Vagina (tissue), 2 donors: ENCODE results near the gene MCHR2. TPM values are rescaled to one million over a fixed set of nuclear protein-coding genes. Genes with fewer than 3 reads are reported as not detected.

Source experiments
- DNase-seq, 2 donors: peaks; one replicate each; pipeline ENCODE4 v3.0.0-alpha.2; 2017; ENCODE audit errors: extremely low spot score in 2 of 2
- H3K27ac ChIP-seq: fragments of 200-600 bp; sonication (generic); one replicate; pipeline ENCODE4 v1.5.1; 2019
- H3K27me3 ChIP-seq: fragments of 200-600 bp; sonication (generic); one replicate; pipeline ENCODE4 v1.5.1; 2019
- H3K36me3 ChIP-seq, 2 donors: fragments of 200-600 bp; sonication (generic); one replicate each; pipeline ENCODE4 v1.5.1; 2017 to 2019
- H3K4me1 ChIP-seq: fragments of 200-600 bp; sonication (generic); one replicate; pipeline ENCODE4 v1.5.1; 2019
- H3K4me3 ChIP-seq, 2 donors: fragments of 200-600 bp; sonication (generic); 1 replicate in 1 of 2; 2 replicates in 1 of 2; pipeline ENCODE4 v1.5.1; 2016 to 2019
- H3K9me3 ChIP-seq: fragments of 200-600 bp; sonication (generic); one replicate; pipeline ENCODE4 v1.5.1; 2019
- CTCF ChIP-seq, 3 experiments: fragments of 450-650 bp in 2 of 3; fragments of 200-600 bp in 1 of 3; sonication (generic) in 1 of 3; IDR thresholded peaks; one replicate each; pipeline ENCODE4 v1.5.1; 2017 to 2019; ENCODE audit warnings: antibody characterized with exemption in 3 of 3, mild to moderate bottlenecking in 2 of 3, moderate library complexity in 2 of 3
- POLR2A ChIP-seq, 2 donors: fragments of 450-650 bp; IDR thresholded peaks; one replicate each; pipeline ENCODE4 v1.6.1; 2017; ENCODE audit warnings: antibody characterized with exemption in 2 of 2, mild to moderate bottlenecking in 2 of 2, moderate library complexity in 2 of 2
- POLR2AphosphoS5 ChIP-seq, 2 donors: sonication (generic); formaldehyde crosslinking; IDR thresholded peaks; one replicate each; pipeline ENCODE4 v1.9.0; 2017; ENCODE audit warnings: antibody characterized with exemption in 2 of 2, mild to moderate bottlenecking in 2 of 2, low read depth in 1 of 2; ENCODE audit not compliant: insufficient read depth in 1 of 2
- intact Hi-C: fragments of 100-400 bp; cut with DNase I; formaldehyde crosslinking; loops from one replicate; pipeline ENCODE4 v1.15.1; 2023
- total RNA-seq: library from RNA; depleted of rRNA; stranded (reverse); fragments of >200 nt; gene quantifications from one replicate; pipeline ENCODE4 v1.2.3, GENCODE V29; 2016

Gene MCHR2
- total RNA-seq, 1 donor from 2014 or later = not detected

- TF ChIP-seq CTCF (IDR thresholded peaks at IDR 0.05) (no peak), POLR2A (IDR thresholded peaks at IDR 0.05) (no peak), POLR2AphosphoS5 (IDR thresholded peaks at IDR 0.05; ENCODE audit: insufficient read depth in 1 of 2, low read depth in 1 of 2) (no peak)
- peaks cover 8% of the 10 kb centered on the region for H3K27me3 ChIP-seq
- intact Hi-C loops = no loop called here
These were observed 2.1 kb downstream of the MCHR2 start for GRCh38 chr6:99991955-99992354.

GRCh38 chr6:99980741-99981140 lies 13.3 kb downstream of the MCHR2 start:
- Histone ChIP-seq H3K27ac (no peak overlapping the region), H3K4me3 (no peak overlapping the region), H3K4me1 (no peaks in the 10 kb centered on the region), H3K27me3 (no peaks in the 10 kb centered on the region), H3K9me3 (no peaks in the 10 kb centered on the region), H3K36me3 (no peaks in the 10 kb centered on the region)
- intact Hi-C loops = no loop called here
- no peak for TF ChIP-seq CTCF (IDR thresholded peaks at IDR 0.05)
- TF ChIP-seq POLR2AphosphoS5 (IDR thresholded peaks at IDR 0.05; ENCODE audit: insufficient read depth in 1 of 2, low read depth in 1 of 2) = no peak
- no peak for DNase-seq

More at GRCh38 chr6:99991955-99992354, 2.1 kb downstream of the MCHR2 start:
- Histone ChIP-seq H3K27ac (no peak overlapping the region), H3K4me1 (no peaks in the 10 kb centered on the region), H3K9me3 (no peaks in the 10 kb centered on the region), H3K4me3 (no peak overlapping the region), H3K36me3 (no peaks in the 10 kb centered on the region)
- DNase-seq = no peak

GRCh38 chr6:99979953-99980352 lies 14.1 kb downstream of the MCHR2 start:
- H3K27ac ChIP-seq = no peak overlapping the region
- H3K4me3 ChIP-seq = no peak overlapping the region
- no peaks in the 10 kb centered on the region for H3K27me3 ChIP-seq
- TF ChIP-seq CTCF (IDR thresholded peaks at IDR 0.05) (no peak), POLR2A (IDR thresholded peaks at IDR 0.05) (no peak), POLR2AphosphoS5 (IDR thresholded peaks at IDR 0.05; ENCODE audit: insufficient read depth in 1 of 2, low read depth in 1 of 2) (no peak)
- no peak for DNase-seq
- no peaks in the 10 kb centered on the region for H3K36me3 ChIP-seq
- no peaks in the 10 kb centered on the region for H3K9me3 ChIP-seq
- intact Hi-C loops = no loop called here
- H3K4me1 ChIP-seq = no peaks in the 10 kb centered on the region

- Histone ChIP-seq H3K4me3 (no peak overlapping the region), H3K27me3 (no peaks in the 10 kb centered on the region), H3K27ac (no peak overlapping the region), H3K4me1 (no peaks in the 10 kb centered on the region), H3K36me3 (no peaks in the 10 kb centered on the region), H3K9me3 (no peaks in the 10 kb centered on the region)
- intact Hi-C loops = no loop called here
- TF ChIP-seq POLR2A (IDR thresholded peaks at IDR 0.05) (no peak), POLR2AphosphoS5 (IDR thresholded peaks at IDR 0.05; ENCODE audit: insufficient read depth in 1 of 2, low read depth in 1 of 2) (no peak), CTCF (IDR thresholded peaks at IDR 0.05) (no peak)
- DNase-seq = no peak
These were observed 27.0 kb downstream of the MCHR2 start for GRCh38 chr6:99967052-99967451.

- intact Hi-C loops = no loop called here
- H3K4me1 ChIP-seq = no peaks in the 10 kb centered on the region
- no peak overlapping the region for H3K27ac ChIP-seq
- H3K36me3 ChIP-seq = no peaks in the 10 kb centered on the region
- no peaks in the 10 kb centered on the region for H3K27me3 ChIP-seq
- H3K9me3 ChIP-seq = peaks cover 9% of the 10 kb centered on the region
- H3K4me3 ChIP-seq = no peak overlapping the region
- DNase-seq = no peak
- TF ChIP-seq POLR2A (IDR thresholded peaks at IDR 0.05) (no peak), POLR2AphosphoS5 (IDR thresholded peaks at IDR 0.05; ENCODE audit: insufficient read depth in 1 of 2, low read depth in 1 of 2) (no peak), CTCF (IDR thresholded peaks at IDR 0.05) (no peak)
These were observed 34.0 kb downstream of the MCHR2 start for GRCh38 chr6:99960027-99960426.
